Kasumi-1 (cell line): ENCODE results near the gene MND1.

Experiments
- DNase-seq, 2 experiments: peaks; one replicate each; lab custom pipeline; 2025; lab: John Stamatoyannopoulos, UW

MND1 gene

DNA sequence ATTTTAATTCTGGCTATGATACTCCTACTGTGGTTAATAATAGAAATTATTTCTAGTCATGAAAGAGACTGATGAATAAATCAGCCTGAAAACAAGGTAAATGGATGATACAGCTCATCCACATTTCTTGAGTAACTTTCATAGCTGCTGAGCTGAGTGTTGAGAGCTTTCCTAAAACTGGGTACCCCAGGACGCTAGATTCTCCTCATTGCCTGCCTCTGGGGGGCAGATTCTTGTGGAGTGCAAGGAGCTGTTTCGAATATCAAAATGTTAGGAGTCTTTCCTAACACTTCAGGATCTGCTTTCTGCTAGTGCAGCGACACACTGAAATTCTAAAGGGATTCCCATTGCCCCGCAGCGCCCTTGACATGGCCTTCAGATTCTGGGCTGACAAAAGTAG lies 2.1 kb downstream of the MND1 start:
- peak; percentile 22 to 26 for DNase-seq

DNA sequence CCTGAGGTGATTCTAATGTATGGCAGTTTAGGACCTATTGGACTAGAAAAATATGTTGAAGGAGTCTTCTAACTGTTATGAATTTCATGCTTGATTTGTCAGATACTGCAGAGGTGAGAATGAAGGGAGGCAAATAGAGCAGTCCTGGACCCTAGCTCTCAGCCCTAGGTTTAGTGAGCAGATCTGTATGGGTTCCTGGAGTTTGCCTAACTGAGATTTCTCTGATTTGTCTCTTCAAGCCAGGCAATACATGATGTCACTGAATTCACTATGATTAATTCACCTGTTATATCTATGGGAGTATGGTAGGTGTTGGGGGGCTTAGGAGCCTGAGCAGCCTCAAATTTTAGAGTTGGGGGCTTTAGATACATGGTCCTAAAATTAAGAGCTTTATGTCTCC lies 2.6 kb downstream of the MND1 start:
- DNase-seq = no peak

DNA sequence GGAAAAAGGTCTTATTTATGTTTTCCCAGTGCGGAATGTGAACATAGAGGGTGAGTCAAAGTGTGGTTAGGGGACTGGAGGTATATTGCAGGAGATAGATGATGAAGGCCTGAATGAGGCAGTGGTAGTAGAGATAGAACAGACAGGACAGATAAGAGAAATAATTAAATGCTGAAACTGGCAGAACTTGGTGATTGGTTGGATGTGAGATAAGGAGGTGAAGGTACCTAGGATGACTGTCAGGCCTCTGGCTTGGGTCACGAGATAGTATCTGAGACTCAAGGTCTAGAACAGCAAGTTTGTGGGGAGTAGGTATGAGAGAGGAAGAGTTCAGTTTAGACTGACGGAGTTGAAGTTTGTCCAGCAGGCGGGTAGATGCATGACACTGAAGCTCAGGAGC lies 3.5 kb downstream of the MND1 start:
- peak in 1 of 2 experiments; percentile 8 for DNase-seq

DNA sequence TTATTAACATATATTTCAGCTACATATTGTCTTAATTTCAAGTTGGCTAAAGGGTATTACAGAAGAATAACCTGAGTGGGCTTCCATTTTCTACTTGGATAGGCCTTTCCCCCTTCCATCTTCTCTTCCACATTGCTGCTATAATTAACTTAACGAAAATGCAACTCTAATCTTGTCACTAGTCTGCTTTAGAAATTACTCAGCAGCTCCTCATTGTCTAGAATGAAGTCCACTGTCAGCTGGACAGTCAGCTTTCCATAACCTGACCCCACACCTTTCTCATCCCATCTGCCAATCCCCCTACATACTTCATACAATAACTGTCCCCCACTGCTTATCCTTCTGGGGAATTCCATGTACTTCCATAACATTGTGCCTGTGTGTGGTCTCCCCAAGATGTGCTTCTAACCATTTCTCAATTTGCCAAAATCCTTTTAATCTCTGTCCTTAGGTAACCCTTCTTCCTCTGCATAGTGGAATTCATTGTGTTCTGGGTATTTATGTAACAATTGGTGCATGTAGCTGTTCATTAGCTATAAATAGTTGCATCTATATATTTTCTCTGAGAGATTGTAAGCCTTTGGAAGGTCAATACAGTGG lies 4.8 kb downstream of the MND1 start:
- no peak for DNase-seq

DNA sequence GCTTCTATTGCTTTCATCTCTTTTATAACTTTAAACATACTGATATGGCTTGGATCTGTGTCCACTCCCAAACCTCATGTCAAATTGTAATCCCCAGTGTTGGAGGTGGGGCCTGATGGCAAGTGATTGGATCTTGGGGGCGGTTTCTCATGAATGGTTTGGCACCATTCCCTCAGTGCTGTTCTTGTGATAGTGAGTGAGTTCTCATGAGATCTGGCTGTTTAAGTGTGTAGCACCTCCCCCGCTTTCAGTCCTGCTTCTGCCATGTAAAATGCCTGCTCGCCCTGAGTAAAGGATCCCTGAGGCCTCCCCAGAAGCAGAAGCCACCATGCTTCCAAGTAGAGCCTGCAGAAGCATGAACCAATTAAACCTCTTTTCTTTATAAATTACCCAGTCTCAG lies 17.7 kb downstream of the MND1 start:
- DNase-seq = no peak

DNA sequence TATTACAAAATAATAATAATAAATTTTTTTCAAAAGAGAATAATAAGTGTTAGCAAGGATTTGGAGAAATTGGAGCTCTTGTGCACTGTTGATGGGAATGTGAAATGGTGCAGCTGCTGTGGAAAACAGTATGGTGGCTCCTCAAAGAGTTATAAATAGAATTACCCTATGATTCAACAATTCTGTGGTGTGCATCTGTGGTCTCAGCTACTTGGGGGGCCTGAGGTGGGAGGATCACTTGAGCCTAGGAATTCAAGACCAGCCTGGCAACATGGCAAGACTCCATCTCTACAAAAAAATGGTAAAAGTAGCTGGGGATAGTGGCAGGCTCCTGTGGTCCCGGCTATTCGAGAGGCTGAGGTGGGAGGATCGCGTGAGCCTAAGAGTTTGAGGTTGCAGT lies 19.6 kb downstream of the MND1 start:
- no peak for DNase-seq

DNA sequence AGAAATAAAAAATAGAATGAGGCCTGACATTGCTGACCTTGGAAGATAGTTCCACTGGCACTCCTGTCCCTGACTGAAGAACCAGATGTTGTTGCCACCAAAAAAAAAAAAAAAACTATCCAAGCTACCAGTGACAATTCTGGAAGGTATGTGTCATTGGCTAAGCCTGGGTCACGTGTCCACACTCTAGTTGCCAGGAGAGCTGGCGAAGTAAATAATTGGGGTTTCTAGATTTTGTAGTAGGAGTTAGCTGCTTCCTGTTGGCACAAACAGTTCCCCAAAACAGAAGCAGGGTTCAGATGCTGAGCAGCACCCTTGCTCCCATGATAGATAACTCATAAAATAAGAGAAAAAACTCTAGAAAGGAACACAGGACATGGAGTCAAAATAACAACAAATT lies 20.5 kb downstream of the MND1 start:
- DNase-seq = peak in 1 of 2 experiments; percentile 4

DNA sequence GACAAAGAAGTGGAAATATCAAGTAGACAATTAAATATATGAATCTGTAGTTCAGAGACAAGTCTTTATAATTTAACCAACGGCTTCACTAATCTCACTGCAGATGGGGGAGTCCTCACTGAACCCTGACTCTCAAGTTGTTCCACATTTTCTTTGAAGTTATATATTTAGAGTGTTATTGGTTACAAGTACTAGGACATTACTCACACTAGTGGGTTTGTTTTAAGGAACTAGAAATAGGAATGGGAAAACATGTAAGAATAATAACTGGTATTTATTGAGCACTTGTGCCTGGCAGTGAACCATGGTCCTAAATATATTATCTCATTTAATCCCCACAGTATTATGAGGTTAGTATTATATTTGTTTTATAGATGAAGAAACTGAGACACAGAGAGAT lies 22.0 kb downstream of the MND1 start:
- DNase-seq = no peak

DNA sequence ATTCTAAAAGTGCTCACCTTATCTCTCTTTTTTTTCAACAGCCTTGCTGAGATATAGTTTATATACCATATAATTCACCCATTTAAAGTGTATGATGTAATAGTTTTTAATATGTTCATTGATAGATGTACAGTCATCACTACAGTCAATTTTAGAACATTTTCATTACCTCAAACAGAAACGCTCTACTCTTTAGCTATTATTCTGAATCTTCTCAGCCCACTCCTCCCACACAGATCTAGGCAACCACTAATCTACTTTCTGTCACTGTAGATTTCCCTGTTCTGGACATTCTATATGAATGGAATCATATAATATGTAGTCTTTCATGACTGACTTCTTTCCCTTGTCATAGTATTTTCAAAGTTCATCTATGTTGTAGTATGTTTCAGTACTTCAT lies 22.6 kb downstream of the MND1 start:
- no peak for DNase-seq

DNA sequence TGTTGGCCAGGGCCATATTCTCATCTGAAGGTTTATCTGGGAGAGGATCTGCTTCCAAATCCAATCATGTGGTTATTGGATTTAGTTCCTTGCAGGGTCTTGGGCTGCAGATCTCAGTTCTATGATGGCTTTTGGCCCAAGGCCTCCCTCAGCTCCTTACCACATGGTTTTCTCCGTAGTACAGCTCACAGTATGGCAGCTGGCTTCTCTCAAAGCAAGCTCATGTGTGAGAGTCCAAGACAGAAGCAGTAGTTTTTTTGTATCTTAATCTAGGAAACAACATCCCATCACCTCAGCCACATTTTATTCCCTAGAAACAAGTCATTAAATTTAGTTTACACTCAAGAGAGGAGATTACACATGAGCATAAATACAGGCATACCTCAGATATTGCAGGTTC lies 24.5 kb downstream of the MND1 start:
- DNase-seq = no peak

DNA sequence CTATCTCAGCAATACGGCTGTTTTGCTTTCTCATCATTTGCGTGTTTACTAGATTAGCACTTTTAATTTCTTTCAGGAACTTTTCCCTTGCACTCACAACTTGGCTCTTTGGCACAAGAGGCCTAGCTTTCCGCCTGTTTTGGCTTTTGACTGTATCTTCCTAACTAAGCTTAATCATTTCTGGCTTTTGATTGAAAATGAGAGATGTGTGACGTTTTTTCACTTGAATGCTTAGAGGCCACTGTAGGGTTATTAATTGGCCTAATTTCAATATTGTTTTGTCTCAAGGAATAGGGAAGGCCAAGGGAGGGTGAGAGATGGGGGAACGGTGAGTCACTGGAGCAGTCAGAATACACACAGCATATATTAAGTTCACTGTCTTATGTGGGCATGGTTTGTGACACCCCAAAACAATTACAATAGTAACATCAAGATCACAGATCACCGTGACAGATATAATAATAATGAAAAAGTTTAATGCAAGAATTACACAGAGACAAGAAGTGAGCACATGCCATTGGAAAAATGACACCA lies 27.3 kb downstream of the MND1 start:
- DNase-seq = no peak

DNA sequence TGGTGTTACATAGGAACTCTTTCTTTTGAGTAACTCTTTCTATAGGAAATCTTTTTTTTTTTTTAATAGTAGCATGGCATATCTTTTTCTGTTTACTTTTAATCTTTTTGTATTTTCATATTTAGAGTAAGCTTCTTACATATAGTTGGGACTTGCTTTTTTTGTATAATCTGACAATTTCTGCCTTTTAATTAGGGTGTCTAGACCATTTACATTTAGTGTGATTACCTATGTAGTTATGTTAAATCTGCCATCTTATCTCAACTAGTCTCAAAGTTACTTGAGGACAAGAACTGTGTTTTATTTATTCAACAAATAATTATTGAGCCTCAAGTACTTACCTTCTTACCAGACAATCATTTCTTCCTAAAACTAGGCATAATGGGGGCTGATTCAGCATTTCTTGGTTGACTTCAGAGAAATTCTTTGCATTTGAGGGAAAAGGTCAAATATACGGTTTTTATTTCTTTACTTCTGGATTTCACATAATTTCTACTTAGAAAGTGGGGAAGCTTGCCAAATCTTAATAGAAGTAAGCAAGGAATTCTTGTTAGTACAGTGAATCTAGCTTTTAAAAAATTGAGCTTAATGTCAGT lies 28.6 kb downstream of the MND1 start:
- DNase-seq = no peak

DNA sequence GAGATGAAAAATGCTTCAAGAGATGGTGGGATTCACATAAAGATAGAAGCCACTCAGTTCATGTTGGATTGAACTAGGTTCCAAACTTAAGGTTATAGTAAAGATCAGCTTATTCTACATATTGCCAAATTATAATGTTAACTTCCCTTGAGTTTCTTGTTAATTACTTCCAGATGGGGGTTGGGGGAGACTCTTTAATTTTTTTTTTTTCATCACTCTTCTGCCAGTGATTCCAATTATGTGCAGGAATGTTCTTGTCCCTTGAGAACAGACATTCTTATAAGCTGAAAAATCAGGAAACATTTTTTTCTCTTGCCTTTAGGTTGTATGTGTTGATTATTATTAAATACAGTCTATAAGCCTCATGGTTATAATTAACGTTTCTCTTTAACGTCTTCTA lies 30.0 kb downstream of the MND1 start:
- DNase-seq = no peak

DNA sequence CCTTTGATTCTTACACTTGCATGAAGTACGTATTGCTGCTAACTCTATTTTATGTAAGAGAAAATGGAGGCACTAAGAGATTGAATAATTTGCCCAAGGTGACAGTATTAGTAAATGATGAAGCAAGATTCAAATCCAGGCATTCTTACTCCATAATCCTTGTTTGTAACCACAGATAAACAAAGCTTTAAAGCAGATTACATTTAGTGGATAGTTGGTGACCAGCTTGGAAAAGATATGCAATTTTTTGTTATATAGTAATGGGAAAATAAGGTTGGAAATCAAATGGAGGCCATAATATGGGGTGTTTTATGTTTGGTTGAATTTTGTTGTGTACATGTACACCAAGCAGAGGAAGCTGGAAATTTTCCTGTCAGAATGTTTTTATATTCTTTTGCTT lies 30.8 kb downstream of the MND1 start:
- DNase-seq = no peak

DNA sequence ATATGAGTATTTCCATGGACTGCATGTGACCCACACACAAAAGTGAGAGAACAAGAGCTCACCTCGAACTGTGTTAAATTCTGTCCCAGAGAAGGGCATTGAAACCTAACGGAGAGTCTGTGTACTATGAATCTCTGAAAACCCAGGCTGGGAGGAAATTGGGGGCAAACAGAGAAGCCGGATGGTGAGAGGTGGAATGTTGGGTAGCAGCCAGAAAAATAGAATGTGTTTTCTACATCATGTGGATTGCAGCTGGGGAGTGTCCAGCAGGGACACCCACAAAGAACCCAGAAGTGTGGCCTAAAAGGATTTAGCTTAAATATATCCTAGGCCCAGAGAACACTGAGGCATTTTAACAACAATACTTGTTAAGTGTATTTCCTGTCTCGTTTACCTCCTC lies 38.6 kb downstream of the MND1 start:
- DNase-seq = no peak

DNA sequence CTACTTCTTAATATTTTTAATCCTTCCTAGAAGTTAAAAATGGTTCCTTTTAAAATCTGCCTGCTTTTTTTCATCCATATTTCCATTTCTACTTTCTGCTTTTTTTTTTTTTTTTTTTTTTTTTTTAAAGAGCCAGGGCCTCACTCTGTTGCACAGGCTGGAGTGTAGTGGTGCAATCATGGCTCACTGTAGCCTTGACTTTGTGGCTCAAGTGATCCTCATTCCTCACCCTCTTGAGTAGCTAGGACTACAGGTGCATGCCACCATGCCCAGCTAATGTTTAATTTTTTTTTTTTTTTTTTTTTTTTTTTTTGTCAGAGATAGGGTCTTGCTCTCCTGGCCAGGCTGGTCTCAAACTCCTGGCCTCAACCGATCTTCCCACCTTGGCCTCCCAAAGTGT lies 39.7 kb downstream of the MND1 start:
- DNase-seq = no peak

DNA sequence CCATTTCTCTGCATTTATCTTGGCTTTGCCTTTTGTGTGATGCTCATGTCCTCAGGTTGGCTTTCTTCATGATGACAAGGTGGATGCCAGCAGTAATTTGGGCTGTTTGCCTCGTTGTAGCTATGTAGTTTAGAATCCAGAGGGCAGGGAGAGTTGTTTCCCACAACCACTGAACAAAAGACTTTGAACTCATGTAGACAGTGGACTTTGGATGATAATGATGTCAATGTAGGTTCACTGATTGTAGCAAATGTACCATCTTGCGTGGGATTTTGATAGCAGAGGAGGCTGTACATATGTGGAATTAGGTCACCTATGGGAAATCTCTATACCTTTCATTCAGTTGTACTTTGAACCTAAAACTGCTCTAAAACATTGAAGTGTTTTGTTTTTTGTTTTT lies 41.3 kb downstream of the MND1 start:
- no peak for DNase-seq

DNA sequence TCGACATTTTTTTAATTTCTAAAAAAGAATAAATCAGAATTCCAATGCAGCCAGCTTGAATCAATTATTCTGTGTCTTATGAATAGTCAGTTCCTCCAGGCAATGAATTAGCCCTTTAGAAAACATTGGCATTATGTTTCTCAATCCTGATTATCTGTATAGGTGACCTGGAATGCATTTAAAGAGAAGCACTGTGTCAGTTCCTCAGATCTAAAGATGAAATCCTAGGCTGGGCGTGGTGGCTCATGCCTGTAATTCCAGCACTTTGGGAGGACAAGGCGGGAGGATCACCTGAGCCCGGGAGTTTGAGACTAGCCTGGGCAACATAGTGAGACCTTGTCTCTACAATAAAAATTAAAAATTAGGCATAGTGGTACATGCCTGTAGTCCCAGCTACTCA lies 43.5 kb downstream of the MND1 start:
- DNase-seq = no peak

DNA sequence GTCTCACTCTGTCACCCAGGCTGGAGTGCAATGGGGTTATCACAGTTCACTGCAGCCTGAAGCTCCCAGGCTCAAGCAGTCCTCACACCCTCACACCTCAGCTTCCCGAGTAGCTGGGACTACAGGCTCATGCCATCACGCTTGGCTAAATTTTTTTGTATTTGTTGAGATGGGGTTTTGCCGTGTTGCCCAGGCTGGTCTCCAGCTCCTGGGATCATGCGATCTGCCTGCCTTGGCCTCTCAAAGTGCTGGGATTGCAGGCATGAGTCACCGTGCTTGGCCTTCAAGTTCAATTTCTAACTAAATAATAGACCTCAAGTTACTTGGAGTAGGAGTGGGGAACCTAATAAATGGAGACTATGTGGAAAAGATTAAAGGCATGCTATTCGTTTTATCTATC lies 48.9 kb downstream of the MND1 start:
- no peak for DNase-seq

DNA sequence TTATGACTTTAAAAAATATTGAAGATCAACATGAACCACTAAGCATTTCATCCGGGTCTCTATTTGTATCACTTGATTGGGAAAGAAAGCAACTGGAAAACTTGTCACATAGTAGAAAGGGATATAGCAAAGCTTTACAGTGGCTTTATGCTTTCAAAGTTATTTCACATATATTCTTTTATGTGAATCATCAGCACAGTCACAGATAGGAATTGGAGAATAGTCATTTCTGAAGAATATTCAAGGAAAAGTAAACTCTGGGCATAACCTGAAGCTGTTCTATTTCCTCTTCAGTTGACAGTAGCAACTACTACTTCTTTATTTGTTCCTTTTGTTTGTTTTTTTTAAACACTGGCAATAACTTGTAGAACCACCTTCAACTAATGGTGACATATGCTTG lies 50.5 kb downstream of the MND1 start:
- DNase-seq = no peak

DNA sequence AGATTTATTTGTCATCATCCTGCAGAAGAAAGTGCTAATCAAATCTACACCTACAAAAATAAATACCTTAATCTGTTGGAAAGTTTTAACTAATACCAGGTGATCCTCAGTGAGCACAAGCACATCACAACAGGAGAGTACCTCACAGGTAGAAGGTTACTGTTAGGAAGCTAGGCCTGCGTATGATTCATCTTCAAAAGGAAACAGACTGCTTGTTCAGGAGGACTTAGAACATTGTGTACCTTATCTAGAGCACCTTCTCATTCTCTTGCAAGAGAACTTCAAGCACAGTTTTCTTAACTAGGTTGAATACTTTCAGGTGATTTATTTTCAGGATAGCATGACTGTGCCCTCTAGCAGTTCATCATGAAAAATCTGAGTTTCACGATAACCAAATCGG lies 54.2 kb downstream of the MND1 start:
- DNase-seq = no peak

DNA sequence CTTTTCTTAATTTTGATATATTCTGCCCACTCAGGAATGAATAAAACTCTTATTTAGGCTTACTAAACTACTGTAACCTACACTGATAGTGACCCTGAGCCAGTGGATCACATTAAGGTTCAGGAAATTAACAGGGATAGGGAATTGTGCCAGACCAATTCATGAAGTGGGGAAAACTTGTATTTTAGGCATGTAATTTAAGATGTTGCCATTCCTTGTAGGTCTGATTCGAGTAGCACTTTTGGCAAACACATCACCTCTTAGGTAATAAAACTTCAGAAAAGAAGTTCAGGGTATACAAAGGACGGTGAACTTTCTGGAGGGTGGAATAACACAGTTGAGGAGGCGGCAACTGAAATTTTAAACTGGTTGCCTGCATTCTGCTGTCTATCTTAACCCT lies 54.9 kb downstream of the MND1 start:
- DNase-seq = no peak

DNA sequence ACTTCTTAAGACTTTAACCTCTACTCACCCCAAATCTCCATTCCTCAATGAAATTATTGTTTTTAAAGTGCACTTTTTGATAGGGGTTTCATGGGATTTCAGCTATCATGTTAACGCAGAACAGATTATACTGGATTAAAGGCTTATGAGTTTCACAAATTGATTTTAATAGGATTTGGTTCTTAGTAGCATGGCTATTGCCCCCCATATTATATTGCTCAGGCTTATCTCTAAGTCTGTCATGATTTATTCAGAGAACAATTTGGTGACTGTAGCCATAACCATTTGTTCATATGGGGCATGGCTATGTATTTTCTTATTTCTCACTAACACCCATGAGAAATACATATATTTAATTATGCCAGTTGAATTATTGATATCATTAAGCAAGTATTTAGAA lies 57.0 kb downstream of the MND1 start:
- DNase-seq = no peak

DNA sequence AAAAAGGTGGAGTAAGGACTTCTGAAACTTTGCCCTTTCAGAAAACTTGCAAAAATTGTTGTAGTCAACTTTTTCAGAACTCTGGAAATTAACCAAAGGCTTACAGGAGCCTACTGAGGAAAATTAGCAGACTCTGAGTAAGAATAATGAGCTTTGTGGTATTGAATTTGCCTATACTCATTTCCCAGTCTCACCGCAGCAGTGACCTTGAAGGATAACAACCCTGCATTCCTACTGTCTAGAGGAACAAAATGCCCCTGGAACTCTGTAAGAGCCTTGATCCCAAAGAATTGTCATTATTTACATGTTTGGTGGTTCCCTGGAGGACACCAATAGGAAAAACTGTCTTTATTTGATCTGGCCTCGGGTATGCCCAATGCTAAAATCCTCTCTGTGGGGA lies 57.9 kb downstream of the MND1 start:
- no peak for DNase-seq
